Activated CD8-positive, alpha-beta memory T cell treated with anti-CD3 and anti-CD28 coated beads, Interleukin-2, amount 50 U/mL, for 48 hours (primary cell): Measurements from ENCODE around the gene MDGA2.
"Not testable (repeated sequence)": the region's sequence is repeated elsewhere in the genome, so short reads cannot be mapped to it uniquely, and the experiment has no call there.

Experiments used
- DNase-seq: peaks from one replicate; pipeline ENCODE4 v3.0.0-alpha.2; 2020

MDGA2 gene

DNA sequence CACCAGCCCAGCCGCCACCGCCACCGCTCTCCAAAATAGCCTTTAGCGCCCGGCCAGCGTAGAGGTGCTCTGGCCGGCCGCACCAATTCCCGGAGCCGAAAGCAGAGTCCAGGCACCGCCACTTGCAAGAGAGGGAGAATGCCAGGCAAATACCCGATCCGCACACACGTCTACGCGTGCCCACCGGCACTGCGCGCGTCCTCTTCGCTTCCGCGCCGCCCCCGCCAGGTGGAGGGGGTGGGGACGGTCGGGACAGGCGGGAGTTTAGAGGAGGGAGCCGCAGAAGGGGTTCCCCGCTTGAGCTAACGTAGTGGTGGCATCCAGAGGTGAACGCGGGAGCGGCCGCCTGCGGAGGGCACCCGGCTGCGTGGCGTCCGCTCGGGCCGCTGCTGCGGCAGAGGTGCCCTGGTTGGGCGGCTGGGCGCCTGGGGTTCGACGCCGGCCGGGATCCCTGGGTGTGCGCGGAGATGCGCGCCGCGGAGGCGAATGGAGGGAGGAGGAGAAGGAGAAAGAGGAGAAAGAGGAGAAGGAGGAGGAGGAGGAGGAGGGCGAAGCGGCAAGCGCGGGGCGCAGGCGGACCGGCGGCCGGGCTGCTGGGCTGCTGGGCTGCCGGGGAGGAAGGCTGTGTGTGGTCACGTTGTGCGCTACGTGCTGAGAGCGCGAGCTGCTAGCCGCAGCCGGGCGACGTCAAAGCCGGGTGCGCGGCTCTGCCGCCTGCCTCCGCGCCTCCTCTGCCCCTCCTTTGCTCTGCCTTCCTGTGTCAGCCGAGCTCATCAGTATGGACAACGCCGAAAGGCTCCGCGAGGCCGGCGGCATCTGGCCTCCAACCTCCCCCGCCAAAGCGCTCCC lies at the start of gene MDGA2:
Gene MDGA2 (minus strand): TSS at position 140 of the 849 bp plus-strand sequence.
- peak; percentile 49 for DNase-seq

DNA sequence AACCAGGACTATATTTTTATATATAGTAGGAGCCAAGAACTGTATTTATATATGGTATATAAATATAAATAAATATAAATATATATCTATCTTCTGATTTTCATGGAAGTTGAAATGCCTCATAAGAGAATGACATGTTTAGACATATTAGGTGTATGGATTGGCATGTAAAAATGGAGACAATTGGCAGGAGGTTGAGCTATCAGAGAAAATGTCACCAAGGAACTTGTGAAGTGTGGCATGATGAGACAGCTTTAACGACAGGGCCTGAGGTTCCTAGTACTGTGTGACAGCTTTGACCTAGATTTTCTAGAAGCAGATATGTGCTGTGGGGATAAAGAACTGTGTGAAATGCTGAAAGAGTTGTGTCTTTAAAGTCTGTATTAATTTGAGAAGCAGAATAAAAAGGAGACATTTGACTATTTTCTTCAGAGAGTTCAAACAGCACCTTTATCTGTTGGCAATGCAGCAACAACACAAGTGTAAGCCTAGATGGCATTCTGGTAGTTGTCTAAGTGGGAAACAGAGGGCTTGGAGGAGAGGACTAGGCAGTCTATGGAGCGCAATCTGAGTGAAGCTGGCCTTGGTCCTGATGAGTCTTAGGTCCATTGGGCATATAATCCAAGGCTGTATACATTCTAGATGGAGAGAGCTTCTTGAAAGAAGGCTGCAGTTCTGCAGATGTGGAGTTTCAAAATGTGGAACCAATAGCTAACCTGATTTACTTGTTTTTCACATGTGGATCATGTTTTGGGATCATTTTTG lies 47.7 kb upstream of the MDGA2 start:
- no peak for DNase-seq

DNA sequence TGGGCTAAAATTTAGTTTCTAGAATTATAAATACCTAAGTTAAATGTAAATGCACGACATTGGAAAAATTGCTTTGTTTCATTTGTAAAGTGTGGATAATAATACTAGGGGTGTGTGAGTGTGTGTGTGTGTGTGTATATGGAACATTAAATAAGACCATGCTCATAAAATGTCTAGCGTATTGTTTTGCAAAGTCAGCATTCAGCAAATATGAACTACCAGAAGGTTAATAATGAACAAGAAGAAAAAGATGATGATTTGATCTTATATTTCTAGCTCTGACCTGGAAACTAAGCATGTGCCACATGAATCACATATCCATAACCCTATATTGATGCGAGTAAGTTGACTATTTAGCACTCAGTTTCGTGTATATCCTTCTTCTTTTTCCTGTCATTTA lies 44.9 kb upstream of the MDGA2 start:
- DNase-seq, result no peak

DNA sequence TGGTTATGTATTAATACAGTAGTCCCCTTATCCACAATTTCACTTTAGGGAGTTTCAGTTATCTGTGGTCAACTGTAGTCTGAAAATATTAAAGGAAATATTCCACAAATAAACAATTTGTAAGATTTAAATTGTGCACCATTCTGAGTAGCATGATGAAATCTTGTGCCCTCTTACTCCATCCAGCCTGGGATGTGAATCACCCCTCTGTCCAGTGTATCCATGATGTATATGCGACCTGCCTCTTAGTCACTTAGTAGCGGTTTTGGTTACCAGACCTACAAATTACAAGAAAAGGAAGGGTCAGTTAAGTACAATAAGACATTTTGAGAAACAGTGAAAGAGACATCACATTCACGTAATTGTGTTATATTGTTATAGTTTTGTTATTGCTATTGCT lies 39.9 kb upstream of the MDGA2 start:
- DNase-seq, result no peak

DNA sequence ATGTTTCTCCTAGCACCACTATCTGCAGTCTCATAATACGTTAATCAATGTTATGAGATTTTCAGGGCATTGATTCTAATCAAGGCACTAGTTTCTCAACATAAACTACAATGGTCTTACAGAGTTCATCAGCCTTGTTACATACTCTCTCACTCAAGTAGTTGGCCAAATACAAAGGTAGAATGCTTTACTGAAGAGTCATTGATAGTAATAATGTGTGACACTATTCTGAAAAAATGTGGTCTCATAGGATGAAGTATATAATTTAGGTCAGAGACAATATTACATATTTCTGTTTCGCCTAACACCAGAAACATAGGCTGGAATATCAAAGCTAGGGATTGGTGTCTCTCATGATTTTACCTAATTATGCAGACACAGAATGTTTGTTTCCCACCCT lies 35.2 kb upstream of the MDGA2 start:
- DNase-seq, result no peak

DNA sequence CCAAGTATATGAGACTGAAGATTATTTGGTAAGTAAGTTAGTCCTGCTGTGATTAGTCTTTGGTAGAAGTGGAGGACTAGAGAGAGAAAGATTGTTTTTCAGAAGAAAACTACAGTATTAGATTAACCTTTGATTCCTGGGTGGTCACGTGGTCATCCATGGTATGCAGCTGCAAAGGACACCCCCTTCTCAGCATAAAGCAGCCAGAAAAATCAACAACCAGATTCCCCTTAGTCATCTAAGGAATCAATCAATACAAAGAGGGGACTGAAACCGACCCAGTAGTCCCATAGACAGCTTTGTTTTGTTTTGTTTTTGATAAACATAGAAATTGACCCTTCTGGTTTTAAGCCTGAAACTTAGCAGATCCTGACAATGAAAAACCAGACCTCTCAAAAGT lies 30.3 kb upstream of the MDGA2 start:
- DNase-seq, result no peak

DNA sequence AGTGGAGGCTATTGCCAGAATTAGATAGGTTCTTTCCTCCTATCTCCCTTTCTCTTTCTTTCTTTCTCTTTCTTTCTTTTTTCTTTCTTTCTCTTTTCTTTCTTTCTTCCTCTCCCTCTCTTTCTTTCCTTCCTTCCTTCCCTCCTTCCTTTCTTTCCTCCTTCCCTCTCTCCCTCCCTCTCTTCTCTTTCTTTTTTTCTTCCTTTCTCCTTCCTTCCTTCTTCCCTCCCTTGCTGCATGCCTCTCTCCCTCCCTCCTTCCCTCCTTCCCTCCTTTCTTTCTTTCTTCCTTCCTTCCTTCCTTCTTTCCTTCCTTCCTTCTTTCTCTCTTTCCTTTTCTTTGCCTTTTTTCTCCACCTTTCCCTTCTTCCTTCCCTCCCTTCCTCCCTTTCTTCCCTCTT lies 16.4 kb upstream of the MDGA2 start:
- DNase-seq, result no peak

DNA sequence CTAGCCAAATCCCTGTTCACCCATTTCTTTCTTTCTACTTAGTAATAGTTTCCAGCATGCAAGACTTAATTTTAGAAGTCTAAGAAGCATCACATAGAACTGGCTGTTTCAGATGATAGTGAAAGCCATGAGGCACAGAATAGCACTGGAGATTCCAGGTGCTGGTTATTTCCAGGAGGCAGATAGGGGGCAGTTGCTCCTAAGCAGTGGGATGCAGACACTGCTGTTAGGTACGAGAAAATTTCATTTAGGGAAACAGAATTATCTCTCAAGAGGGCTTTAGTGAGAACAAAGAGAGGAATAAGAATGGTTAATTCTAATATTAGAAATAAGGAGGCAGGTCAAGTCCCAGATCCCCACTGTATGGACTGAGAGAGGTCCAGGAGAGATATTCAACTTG lies 3.6 kb upstream of the MDGA2 start:
- no peak for DNase-seq

DNA sequence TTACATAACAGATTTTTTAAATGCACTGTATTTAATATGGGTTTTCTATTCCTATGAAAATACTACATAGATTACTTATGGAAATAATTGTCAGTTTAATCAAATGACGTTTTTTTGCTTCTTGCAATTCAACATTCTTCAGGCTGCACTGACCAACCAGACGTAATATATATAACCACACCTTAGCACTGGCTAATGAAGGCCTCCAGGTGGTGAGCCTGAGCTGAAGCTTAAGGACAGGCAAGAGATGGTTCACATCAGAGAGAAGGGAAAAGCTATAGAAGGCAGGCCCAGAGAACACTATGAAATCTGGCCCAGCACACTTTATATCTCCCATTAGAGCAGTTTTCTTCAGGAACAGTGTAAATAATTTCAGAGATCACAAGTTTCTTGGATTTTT lies 2.8 kb upstream of the MDGA2 start:
- no peak for DNase-seq

DNA sequence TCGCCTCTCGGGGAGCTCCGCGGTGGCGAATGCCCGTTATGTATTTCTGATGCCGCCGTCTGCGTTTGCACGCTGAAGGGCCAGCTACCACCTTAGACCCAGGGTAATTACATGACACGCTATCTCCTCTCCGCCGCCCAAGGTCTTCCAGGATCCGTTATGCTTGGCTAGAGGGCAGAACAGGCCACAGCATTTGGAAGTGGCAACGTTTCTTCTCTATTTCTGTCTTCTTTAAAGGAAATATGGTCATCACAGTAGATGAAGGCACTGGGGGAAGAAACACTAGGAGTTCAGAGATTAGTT lies 861 bp upstream of the MDGA2 start:
- no peak for DNase-seq

DNA sequence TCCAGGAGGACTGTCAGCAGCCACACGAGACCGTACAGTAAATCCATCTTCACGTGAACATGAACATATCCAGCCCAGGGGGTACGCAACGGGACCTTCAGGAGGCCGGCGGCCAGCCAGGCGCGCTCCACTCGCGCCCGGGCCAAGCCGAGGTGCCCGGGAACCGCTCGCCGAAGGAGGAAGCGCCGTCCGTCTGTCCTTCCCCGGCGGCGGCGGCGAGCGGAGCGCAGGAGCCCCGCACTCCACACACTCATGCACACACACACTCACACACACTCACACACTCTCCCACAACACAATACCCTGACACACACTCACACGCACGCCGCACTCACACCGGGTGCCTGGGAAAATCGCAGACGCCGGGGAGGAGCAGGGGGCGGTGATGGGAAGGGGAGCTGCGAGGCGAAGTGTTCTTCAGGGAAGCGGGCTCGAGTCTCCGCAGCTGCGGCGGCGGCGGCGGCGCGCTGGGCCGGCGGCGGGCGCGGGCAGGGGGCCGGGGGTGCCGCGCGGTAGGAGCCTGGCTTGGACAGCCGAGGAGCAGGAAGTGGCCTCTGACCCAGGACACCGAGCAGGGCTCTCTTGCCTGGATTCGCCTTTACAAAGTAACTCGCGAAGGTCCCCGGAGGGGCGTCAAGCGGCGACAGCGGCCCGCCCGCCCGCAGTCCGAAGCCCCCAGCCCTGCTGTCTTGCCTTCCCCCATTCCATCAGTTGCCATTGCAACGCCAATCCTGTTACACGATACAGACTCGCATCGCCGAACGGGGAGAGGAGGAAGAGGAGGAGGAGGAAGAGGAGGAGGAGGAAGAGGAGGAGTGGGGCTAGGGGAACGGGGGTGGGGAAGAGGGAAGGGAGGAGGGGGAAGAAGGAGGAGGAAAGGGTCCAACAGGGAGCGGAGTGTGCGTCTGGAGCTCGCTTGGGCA lies 601 bp downstream of the MDGA2 start:
- no peak for DNase-seq

DNA sequence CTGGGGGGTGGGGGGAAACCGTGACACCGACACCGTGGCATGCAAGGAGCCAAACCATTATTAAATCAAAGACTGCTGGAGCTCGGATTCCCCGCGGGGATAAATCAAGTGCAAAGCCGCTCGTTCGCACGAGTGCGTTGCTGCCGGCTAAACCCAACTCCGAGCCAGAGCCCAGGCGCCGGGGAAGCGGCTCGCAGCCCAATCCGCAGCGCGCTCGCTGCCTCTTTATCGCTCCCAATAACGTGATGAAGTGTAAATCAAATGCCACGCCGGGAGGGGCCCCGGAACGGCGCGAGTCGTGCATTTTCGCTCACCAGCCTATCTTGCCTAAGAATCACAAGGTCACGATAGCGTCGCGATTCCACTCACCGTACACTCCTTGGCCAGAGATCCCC lies 1.3 kb downstream of the MDGA2 start:
- DNase-seq, result peak; percentile 46

DNA sequence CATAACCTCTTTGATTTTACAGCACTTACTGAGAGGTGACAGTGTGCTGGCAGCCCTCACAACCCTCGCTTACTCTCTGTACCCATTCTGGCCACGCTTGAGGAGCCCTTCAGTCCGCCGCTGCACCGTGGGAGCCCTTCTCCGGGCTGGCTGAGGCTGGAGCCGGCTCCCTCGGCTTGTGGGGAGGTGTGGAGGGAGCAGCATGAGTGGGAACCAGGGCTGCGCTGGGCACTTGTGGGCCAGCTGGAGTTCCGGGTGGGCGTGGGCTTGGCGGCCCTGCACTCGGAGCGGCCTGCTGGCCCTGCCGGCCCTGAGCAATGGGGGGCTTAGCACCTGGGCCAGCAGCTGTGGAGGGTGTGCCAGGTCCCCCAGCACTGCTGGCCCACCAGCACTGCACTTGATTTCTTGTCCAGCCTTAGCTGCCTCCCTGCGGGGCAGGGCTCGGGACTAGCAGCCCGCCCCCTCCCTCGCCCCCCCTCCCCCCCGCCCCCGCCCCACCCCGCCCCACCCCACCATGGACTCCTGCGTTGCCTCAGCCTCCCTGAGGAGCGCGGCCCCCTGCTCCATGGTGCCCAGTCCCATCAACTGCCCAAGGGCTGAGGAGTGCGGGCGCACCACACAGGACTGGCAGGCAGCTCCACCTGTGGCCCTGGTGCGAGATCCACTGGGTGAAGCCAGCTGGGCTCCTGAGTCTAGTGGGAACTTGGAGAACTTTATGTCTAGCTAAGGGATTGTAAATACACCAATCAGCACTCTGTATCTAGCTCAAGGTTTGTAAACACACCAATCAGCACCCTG lies 9.9 kb downstream of the MDGA2 start:
- DNase-seq, result no peak

DNA sequence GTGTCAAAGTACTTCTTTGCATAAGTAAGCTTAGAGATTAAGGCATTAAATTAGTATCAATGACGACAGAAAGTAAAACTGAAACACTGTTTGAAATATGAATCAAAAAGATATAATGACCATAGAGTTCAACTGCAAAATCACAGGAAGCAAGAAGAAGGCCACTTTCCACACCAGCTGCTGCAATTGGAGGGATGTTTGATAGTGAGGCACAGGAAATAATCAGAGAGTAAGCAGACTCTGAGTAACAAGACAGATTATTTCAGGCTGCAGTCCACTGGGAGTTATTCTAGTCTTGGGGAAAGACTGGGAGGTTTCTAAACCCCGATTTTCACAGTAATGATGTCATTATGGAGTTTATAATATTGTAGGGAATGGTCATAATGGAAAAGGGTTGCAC lies 12.9 kb downstream of the MDGA2 start:
- no peak for DNase-seq

DNA sequence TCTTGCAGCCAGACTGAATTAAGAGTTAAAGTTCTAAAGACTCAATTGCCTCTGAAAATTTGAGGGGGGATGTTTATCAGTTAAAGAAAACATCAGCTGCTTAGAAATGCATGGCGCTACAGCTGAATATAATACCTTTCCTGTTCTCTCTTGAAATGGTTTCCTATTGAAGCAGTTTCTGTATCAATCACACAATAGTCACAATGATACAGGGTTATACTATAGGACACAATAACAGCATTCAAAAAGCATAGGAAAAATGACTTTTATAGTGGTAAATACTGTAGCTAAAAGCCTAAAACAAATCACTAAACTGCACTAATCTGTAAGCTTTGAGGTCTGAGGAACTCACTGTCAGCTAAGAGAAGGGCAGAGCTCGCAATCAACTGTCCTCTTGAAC lies 15.2 kb downstream of the MDGA2 start:
- DNase-seq, result no peak

DNA sequence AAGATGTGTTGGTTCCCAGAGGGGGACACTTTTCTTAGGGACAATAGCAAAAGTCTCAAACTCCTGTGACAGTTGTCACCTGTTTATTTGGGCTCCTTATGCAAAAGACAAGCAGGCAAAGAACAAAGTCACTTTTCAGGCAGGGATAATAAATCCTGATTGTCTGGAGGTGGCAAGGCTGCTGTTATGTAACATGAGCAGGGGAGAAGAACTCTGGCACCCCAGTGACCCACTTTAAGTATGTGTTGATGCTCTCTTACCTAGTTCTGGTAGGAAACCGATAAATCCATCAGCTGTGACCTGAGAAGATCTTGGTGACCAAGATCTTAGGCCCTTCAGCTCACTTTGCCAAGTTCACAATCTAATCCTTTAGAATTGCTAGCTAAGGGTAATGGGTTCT lies 17.4 kb downstream of the MDGA2 start:
- DNase-seq, result no peak

DNA sequence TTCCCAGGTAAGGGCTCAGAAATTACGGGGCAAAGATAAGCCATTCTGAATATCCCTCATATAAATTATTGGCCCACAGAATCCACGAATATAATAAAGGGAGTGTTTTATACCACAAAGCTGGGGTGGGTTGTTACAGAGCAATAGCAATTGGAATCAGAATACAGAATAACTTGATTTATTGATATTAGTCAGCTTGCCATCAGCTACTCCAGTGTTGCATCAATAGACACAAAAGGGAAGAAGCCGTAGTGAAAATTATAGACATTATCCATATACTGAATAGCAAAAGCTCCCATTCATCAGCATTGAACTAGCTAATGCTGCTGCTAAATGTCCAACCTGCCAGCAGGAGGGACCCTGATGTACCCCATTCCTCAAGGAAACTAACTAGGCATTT lies 18.3 kb downstream of the MDGA2 start:
- no peak for DNase-seq

DNA sequence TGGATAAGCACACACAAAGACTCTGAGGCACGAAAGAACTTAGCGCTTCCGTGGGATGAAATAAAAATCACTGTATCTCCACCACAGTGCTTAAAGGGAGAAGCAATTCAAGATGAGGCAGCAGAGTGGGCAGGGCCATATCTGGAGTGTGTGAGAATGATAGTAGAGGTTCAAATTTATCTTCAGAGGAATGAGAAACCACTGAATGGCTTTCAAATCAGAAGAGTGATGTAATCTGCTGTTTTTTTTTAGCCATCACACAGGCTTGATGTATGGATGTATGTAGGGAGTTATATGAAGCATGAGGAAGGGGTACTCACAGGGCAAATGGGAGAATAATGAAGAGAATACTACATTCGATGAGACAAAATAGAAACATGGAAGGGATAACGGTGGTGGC lies 24.1 kb downstream of the MDGA2 start:
- DNase-seq, result no peak

DNA sequence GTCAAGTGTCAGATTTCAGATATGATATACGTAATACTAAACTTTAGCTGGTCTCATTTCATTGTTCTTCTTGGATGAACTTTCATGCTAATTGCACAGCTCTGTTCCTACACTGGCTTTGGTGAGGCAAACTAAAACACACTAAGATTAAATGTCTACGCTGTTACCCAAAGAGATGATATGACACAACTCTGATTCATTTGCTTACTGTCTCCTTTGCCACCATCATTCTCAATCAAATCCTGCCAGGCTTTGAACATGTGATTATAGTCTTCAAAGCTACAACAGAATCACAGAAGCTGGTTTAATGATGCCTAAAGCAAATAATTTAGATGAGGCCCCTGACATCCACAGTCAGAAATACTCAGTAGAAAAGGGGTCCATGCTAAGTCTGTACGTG lies 37.7 kb downstream of the MDGA2 start:
- no peak for DNase-seq

DNA sequence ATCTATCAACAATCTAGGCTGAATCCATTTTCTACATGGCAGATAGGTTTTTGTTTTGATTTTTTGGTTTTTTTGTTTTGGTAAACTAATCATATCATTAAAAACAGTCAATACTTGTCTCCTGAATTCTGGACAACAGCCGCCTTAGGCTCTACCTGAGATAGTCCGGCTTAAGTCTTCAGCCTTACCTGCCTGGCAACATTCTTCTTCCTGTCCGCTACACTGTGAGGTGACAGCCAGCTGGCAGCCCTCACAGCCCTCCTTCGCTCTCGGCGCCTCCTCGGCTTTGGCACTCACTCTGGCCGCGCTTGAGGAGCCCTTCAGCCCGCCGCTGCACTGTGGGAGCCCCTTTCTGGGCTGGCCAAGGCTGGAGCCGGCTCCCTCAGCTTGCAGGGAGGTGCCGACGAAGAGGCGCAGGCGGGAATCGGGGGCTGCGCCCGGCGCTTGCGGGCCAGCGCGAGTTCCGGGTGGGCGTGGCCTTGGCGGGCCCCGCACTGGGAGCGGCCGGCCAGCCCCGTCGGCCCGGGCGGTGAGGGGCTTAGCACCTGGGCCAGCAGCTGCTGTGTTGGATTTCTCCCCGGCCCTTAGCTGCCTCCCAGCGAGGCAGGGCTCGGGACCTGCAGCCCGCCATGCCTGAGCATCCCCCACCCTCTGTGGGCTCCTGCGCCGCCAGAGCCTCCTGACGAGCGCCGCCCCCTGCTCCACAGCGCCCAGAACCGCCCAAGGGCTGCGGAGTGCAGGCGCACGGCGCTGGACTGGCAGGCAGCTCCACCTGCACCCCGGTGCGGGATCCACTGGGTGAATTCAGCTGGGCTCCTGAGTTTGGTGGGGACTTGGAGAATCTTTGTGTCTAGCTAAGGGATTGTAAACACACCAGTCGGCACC lies 49.0 kb downstream of the MDGA2 start:
- no peak for DNase-seq

DNA sequence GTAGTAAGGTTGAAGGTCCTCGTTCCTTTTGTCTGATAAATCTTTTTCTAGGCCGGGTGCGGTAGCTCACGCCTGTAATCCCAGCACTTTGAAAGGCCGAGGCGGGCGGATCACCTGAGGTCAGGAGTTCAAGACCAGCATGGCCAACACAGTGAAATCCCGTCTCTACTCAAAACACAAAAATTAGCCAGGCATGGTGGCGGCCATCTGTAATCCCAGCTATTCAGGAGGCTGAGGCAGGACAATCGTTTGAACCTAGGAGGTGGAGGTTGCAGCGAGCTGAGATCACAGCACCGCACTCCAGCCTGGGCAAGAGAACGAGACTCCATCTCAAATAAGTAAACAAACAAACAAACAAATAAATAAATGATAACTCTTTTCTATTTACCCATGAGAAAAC lies 51.3 kb downstream of the MDGA2 start:
- DNase-seq, result not testable (repeated sequence)

DNA sequence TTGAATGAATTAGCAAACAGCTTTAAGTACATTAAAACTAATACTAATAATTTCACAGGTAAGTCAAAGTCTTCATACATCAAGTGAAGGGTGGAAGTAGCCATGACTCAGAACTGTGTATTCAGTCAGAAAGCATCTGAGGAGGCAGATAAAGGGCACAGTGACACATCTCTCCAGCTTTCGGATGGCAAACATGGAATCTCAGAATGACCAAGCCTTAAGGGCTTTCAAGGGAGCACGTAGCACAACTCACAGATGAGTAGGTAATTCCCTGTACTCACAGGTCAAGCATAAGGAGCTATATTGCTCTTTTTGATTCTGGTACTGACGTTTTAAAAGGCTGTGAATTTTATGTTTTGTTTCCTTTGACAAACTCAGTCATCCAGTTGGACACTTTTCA lies 56.0 kb downstream of the MDGA2 start:
- no peak for DNase-seq
